Natural killer cell (primary cell): ENCODE results near the gene ALCAM. TPM values are rescaled to one million over a fixed set of nuclear protein-coding genes. Genes with fewer than 3 reads are reported as not detected.

Source experiments
- ATAC-seq, 3 donors: fragments of 150-1000 bp in 2 of 3; fragments of 200-7000 bp in 1 of 3; cut with Tn5 transposase; 1 replicate in 1 of 3; 2 replicates in 2 of 3; pipeline ENCODE4 v1.10.0; 2021; ENCODE audit warnings: mild to moderate bottlenecking in 2 of 3, moderate library complexity in 2 of 3
- DNase-seq, 2 donors: peaks; one replicate each; pipeline versions ENCODE4 v3.0.0 to v3.0.0-alpha.2; 2013 to 2021; ENCODE audit warnings: mixed read lengths in 1 of 2
- H3K27ac ChIP-seq: one replicate; pipeline ENCODE4 v1.5.1; 2013; ENCODE audit warnings: mild to moderate bottlenecking, low read length
- H3K27me3 ChIP-seq: one replicate; pipeline ENCODE4 v1.6.1; 2013; ENCODE audit warnings: low read length; ENCODE audit not compliant: control insufficient read depth, insufficient read depth
- H3K36me3 ChIP-seq: one replicate; pipeline ENCODE4 v1.6.1; 2013; ENCODE audit warnings: low read length; ENCODE audit not compliant: control insufficient read depth, insufficient read depth
- H3K4me1 ChIP-seq: one replicate; pipeline ENCODE4 v1.6.1; 2013; ENCODE audit warnings: low read length; ENCODE audit not compliant: control insufficient read depth, insufficient read depth
- H3K4me3 ChIP-seq: one replicate; pipeline ENCODE4 v1.5.1; 2013; ENCODE audit warnings: low read length
- H3K9me3 ChIP-seq: one replicate; pipeline ENCODE4 v1.6.1; 2013; ENCODE audit warnings: low read length; ENCODE audit not compliant: control insufficient read depth, insufficient read depth
- H3K27ac Mint-ChIP-seq, 2 donors: one replicate each; pipeline ENCODE4 v1.8.0; 2022; ENCODE audit warnings: mild to moderate bottlenecking in 2 of 2, mixed read lengths in 2 of 2, moderate library complexity in 1 of 2
- H3K27me3 Mint-ChIP-seq, 2 donors: one replicate each; pipeline ENCODE4 v1.8.0; 2022; ENCODE audit warnings: low read depth in 2 of 2, mixed read lengths in 2 of 2
- H3K36me3 Mint-ChIP-seq: one replicate; pipeline ENCODE4 v1.8.0; 2022; ENCODE audit warnings: mixed read lengths
- H3K4me1 Mint-ChIP-seq, 2 donors: one replicate each; pipeline ENCODE4 v1.8.0; 2022; ENCODE audit warnings: mixed read lengths in 2 of 2
- H3K4me3 Mint-ChIP-seq: one replicate; pipeline ENCODE4 v1.8.0; 2022; ENCODE audit warnings: mild to moderate bottlenecking, moderate library complexity, mixed read lengths
- H3K9me3 Mint-ChIP-seq, 2 donors: one replicate each; pipeline ENCODE4 v1.8.0; 2022; ENCODE audit warnings: mixed read lengths in 2 of 2
- WGBS: methylation state at CpG from one replicate; pipeline ENCODE4 v1.1.7; 2013; ENCODE audit warnings: missing lambda C conversion rate; ENCODE audit not compliant: insufficient coverage; 5-methylcytosine and 5-hydroxymethylcytosine counted together
- intact Hi-C: fragments of 100-400 bp; cut with micrococcal nuclease; formaldehyde crosslinking; loops from one replicate; pipeline ENCODE4 v1.14.2; 2022
- total RNA-seq, 4 donors: library from RNA; stranded (reverse); fragments of 120-200 nt in 1 of 4; gene quantifications; one replicate each; pipeline versions ENCODE4 v1.2.3 to v1.2.4, GENCODE V29; 2013 to 2022
- TF ChIP-seq, protein P1 (sequence below): fragments of 200-600 bp; IDR thresholded peaks from one replicate; pipeline ENCODE4 v1.8.0; 2022; ENCODE audit warnings: antibody characterized with exemption

Gene ALCAM
- total RNA-seq, 3 donors from 2014 or later (not counting 1 experiment from before 2014, with no cell fraction given): 1.5 to 3.0 (median 1.5) TPM

DNA sequence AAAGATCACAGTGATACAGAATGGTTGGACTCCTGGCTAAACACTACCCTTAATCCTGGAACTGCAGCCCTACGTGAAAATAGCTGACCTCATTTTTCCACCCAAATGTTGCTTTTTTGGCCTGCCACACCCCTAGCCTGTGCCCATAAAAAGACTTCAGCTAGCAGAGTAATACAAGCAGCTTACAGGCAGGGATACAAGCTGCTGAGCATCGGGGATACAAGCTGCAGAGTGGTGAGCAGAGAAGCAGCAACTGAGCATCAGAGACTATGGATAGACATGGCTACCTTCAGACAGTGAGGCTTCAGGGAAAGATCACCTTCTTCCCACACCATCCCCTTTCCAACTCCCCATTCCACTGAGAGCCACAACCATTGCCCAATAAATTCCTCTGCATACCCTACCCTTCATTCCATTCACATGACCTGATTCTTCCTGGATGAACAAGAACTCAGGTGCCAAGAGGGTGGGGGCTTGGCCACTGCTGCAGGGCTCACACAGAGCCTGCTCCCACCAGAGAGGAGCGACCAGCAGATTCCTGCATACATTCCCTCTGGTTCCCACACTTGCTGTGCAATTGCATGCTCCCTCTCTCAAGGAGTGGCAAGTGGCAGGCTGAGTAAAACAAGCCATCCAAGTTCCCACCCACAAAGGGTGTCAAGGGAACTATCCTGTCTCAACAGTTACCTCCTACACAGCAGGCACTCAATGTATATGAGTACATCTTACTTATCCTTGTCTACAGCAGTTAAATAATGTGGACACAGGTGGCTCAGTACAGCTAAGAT lies 217.5 kb downstream of the ALCAM start:
- intact Hi-C loops: no loop called here
- Mint-ChIP-seq H3K4me3 (no peak overlapping the region), H3K36me3 (no peaks in the 10 kb centered on the region), H3K27me3 (peaks cover 0 to 7% of the 10 kb centered on the region in 2 donors), H3K4me1 (no peaks in the 10 kb centered on the region), H3K27ac (no peak overlapping the region), H3K9me3 (no peaks in the 10 kb centered on the region)
- Histone ChIP-seq H3K36me3 (no peaks in the 10 kb centered on the region), H3K9me3 (no peaks in the 10 kb centered on the region), H3K27me3 (no peaks in the 10 kb centered on the region), H3K4me3 (no peak overlapping the region), H3K27ac (no peak overlapping the region), H3K4me1 (no peaks in the 10 kb centered on the region)
- ATAC-seq: no peak
- TF ChIP-seq, protein P1, sequence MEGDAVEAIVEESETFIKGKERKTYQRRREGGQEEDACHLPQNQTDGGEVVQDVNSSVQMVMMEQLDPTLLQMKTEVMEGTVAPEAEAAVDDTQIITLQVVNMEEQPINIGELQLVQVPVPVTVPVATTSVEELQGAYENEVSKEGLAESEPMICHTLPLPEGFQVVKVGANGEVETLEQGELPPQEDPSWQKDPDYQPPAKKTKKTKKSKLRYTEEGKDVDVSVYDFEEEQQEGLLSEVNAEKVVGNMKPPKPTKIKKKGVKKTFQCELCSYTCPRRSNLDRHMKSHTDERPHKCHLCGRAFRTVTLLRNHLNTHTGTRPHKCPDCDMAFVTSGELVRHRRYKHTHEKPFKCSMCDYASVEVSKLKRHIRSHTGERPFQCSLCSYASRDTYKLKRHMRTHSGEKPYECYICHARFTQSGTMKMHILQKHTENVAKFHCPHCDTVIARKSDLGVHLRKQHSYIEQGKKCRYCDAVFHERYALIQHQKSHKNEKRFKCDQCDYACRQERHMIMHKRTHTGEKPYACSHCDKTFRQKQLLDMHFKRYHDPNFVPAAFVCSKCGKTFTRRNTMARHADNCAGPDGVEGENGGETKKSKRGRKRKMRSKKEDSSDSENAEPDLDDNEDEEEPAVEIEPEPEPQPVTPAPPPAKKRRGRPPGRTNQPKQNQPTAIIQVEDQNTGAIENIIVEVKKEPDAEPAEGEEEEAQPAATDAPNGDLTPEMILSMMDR: no peak
- DNase-seq: no peak
- 84% methylated on average over 3 of the region's 3 CpGs for WGBS

DNA sequence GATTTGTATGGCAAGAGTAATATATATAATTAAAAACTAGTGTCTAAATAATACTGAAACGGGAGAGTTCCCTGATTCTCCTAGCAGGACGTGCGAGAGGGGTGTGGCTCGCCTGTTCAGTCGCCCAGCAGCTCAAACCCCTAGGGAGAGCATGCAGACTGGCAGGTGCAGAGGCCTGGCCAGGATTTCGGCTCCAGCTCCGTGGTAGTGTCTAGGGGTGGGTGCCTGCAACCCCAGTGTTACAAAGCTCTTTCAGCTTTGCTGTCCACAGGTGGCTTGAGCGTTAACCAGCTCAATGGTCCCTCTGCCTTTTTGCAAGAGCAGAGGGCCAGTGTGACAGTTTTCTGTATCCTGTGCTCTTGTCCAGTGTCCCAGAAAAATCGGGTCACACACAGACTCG lies 226.6 kb downstream of the ALCAM start:
- H3K27ac Mint-ChIP-seq: no peak overlapping the region
- no peak overlapping the region for H3K4me3 Mint-ChIP-seq
- TF ChIP-seq, protein P1: no peak
- ATAC-seq (no peak), DNase-seq (no peak)
- no peaks in the 10 kb centered on the region for H3K9me3 ChIP-seq
- no peaks in the 10 kb centered on the region for H3K36me3 ChIP-seq
- no peak overlapping the region for H3K27ac ChIP-seq
- no peaks in the 10 kb centered on the region for H3K27me3 ChIP-seq
- 90% methylated on average over 10 of the region's 10 CpGs for WGBS
- H3K4me3 ChIP-seq: no peak overlapping the region
- H3K36me3 Mint-ChIP-seq: no peaks in the 10 kb centered on the region
- H3K27me3 Mint-ChIP-seq: peaks cover 2 to 6% of the 10 kb centered on the region in 2 donors
- H3K9me3 Mint-ChIP-seq: peaks cover 0 to 2% of the 10 kb centered on the region in 2 donors
- H3K4me1 Mint-ChIP-seq: no peaks in the 10 kb centered on the region
- intact Hi-C loops: no loop called here
- no peaks in the 10 kb centered on the region for H3K4me1 ChIP-seq

DNA sequence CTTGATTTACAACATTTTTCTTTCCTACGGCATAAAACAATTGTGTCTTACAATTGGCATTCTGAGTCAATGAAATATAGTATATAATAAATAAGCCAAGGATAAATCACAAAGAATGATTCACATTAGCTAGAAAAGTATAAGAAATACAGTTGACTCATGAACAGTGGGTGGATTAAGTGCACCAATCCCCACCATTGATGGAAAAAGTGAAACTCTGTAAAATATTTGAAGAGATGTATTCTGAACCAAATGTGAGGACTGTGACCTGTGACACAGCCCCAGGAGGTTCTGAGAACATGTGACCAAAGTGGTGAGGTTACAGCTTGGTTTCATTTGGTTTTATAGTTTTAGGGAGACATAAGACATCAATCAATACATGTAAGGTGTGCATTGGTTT lies 227.5 kb downstream of the ALCAM start:
- no peak for ATAC-seq

More for the DNA sequence above, 227.5 kb downstream of the ALCAM start:
- no peak overlapping the region for H3K27ac Mint-ChIP-seq
- Histone ChIP-seq H3K27ac (no peak overlapping the region), H3K4me1 (no peaks in the 10 kb centered on the region), H3K36me3 (no peaks in the 10 kb centered on the region), H3K27me3 (no peaks in the 10 kb centered on the region), H3K9me3 (no peaks in the 10 kb centered on the region), H3K4me3 (no peak overlapping the region)
- no CpG with 5 or more reads among the region's 1 CpG for WGBS
- DNase-seq: no peak
- TF ChIP-seq, protein P1: no peak
- peaks cover 0 to 2% of the 10 kb centered on the region in 2 donors for H3K9me3 Mint-ChIP-seq
- no peaks in the 10 kb centered on the region for H3K36me3 Mint-ChIP-seq
- H3K4me1 Mint-ChIP-seq: no peaks in the 10 kb centered on the region
- H3K4me3 Mint-ChIP-seq: no peak overlapping the region
- intact Hi-C loops: no loop called here
- peaks cover 4 to 10% of the 10 kb centered on the region in 2 donors for H3K27me3 Mint-ChIP-seq
